Astrocyte (in vitro differentiated cells and primary cell): ENCODE data around the gene LAMTOR3. TPM values are rescaled to one million over a fixed set of nuclear protein-coding genes. Genes with fewer than 3 reads are reported as not detected.

Source experiments
- DNase-seq: peaks from one replicate; pipeline ENCODE4 v3.0.0-alpha.2; 2010; ENCODE audit warnings: low read depth
- FAIRE-seq: peaks from 2 replicates; lab custom pipeline; 2011; peaks lifted over from hg19 to GRCh38; lab: Jason Lieb, UNC
- H2AFZ ChIP-seq: 2 replicates; pipeline ENCODE4 v1.6.0; 2012; ENCODE audit warnings: low read depth, low read length, inconsistent platforms
- H3K27ac ChIP-seq: 2 replicates; pipeline ENCODE4 v1.5.1; 2011; ENCODE audit warnings: low read depth, low read length, inconsistent platforms
- H3K27me3 ChIP-seq: 2 replicates; pipeline ENCODE4 v1.6.0; 2011; ENCODE audit warnings: low read length, inconsistent platforms; ENCODE audit not compliant: insufficient read depth
- H3K36me3 ChIP-seq: 2 replicates; pipeline ENCODE4 v1.5.1; 2011; ENCODE audit warnings: low read length, inconsistent platforms; ENCODE audit not compliant: insufficient read depth
- H3K4me1 ChIP-seq: 2 replicates; pipeline ENCODE4 v1.5.1; 2011; ENCODE audit warnings: low read length, inconsistent platforms; ENCODE audit not compliant: insufficient read depth
- H3K4me2 ChIP-seq: 2 replicates; pipeline ENCODE4 v1.6.0; 2012; ENCODE audit warnings: low read length, inconsistent platforms
- H3K4me3 ChIP-seq: 2 replicates; pipeline ENCODE4 v1.5.1; 2011; ENCODE audit warnings: low read depth, mild to moderate bottlenecking, low read length, inconsistent platforms; ENCODE audit not compliant: insufficient read depth
- H3K79me2 ChIP-seq: 2 replicates; pipeline ENCODE4 v1.6.0; 2012; ENCODE audit warnings: mild to moderate bottlenecking, low read length, inconsistent platforms; ENCODE audit not compliant: insufficient read depth
- H3K9ac ChIP-seq: 2 replicates; pipeline ENCODE4 v1.6.0; 2012; ENCODE audit warnings: mild to moderate bottlenecking, low read length, inconsistent platforms
- H3K9me3 ChIP-seq: 2 replicates; pipeline ENCODE4 v1.5.1; 2012; ENCODE audit warnings: low read depth, mild to moderate bottlenecking, low read length, inconsistent platforms; ENCODE audit not compliant: insufficient read depth
- H4K20me1 ChIP-seq: 2 replicates; pipeline ENCODE4 v1.6.0; 2012; ENCODE audit warnings: low read length, inconsistent platforms; ENCODE audit not compliant: insufficient read depth
- H3K27ac Mint-ChIP-seq: one replicate; pipeline ENCODE4 v1.8.0; 2021; ENCODE audit warnings: mild to moderate bottlenecking, mixed read lengths; ENCODE audit not compliant: unreplicated experiment
- H3K27me3 Mint-ChIP-seq: one replicate; pipeline ENCODE4 v1.8.0; 2021; ENCODE audit warnings: low read depth, mixed read lengths; ENCODE audit not compliant: unreplicated experiment
- H3K36me3 Mint-ChIP-seq: one replicate; pipeline ENCODE4 v1.8.0; 2021; ENCODE audit warnings: low read depth, mixed read lengths; ENCODE audit not compliant: unreplicated experiment
- H3K4me1 Mint-ChIP-seq: one replicate; pipeline ENCODE4 v1.8.0; 2021; ENCODE audit warnings: low read depth, mixed read lengths; ENCODE audit not compliant: unreplicated experiment
- H3K4me3 Mint-ChIP-seq: one replicate; pipeline ENCODE4 v1.8.0; 2021; ENCODE audit warnings: mild to moderate bottlenecking, moderate library complexity, mixed read lengths; ENCODE audit not compliant: unreplicated experiment
- H3K9me3 Mint-ChIP-seq: one replicate; pipeline ENCODE4 v1.8.0; 2021; ENCODE audit warnings: mild to moderate bottlenecking, mixed read lengths; ENCODE audit not compliant: unreplicated experiment
- CTCF ChIP-seq: IDR thresholded peaks from 2 replicates; pipeline ENCODE4 v1.5.1; 2011; ENCODE audit warnings: low read depth, mild to moderate bottlenecking, inconsistent platforms, low read length, moderate library complexity; ENCODE audit not compliant: insufficient read depth
- EZH2 ChIP-seq: IDR thresholded peaks from 2 replicates; pipeline ENCODE4 v1.6.1; 2012; ENCODE audit warnings: mild to moderate bottlenecking, low read length, inconsistent platforms; ENCODE audit not compliant: insufficient read depth
- total RNA-seq: library from RNA; stranded (reverse); gene quantifications from 2 replicates; pipeline ENCODE4 v1.2.1, GENCODE V29; 2021

LAMTOR3 gene
- total RNA-seq, 1 donor from 2014 or later: 53.9 TPM

- Mint-ChIP-seq H3K4me1 (peaks cover 7% of the 10 kb centered on the region), H3K4me3 (no peak overlapping the region), H3K27me3 (peaks cover 4% of the 10 kb centered on the region), H3K36me3 (no peaks in the 10 kb centered on the region), H3K9me3 (peaks cover 4% of the 10 kb centered on the region), H3K27ac (no peak overlapping the region)
- no peak overlapping the region for H3K27ac ChIP-seq
- no peak overlapping the region for H3K9ac ChIP-seq
- TF ChIP-seq EZH2 (no peak), CTCF (no peak)
- H3K27me3 ChIP-seq: no peaks in the 10 kb centered on the region
- H3K4me1 ChIP-seq: no peaks in the 10 kb centered on the region
- no peak overlapping the region for H3K4me3 ChIP-seq
- H2AFZ ChIP-seq: no peak overlapping the region
- no peaks in the 10 kb centered on the region for H4K20me1 ChIP-seq
- H3K4me2 ChIP-seq: no peak overlapping the region
- DNase-seq (no peak), FAIRE-seq (no peak)
- H3K79me2 ChIP-seq: no peaks in the 10 kb centered on the region
- no peaks in the 10 kb centered on the region for H3K9me3 ChIP-seq
- no peaks in the 10 kb centered on the region for H3K36me3 ChIP-seq
These were observed 55.3 kb downstream of the LAMTOR3 start for GRCh38 chr4:99838927-99839326.

- H3K9me3 ChIP-seq: no peaks in the 10 kb centered on the region
- no peaks in the 10 kb centered on the region for H3K36me3 ChIP-seq
- Mint-ChIP-seq H3K27me3 (peaks cover 4% of the 10 kb centered on the region), H3K36me3 (no peaks in the 10 kb centered on the region), H3K4me1 (peaks cover 8% of the 10 kb centered on the region), H3K27ac (no peak overlapping the region), H3K9me3 (peaks cover 4% of the 10 kb centered on the region), H3K4me3 (no peak overlapping the region)
- no peak overlapping the region for H3K9ac ChIP-seq
- DNase-seq: no peak
- no peak overlapping the region for H3K4me2 ChIP-seq
- H4K20me1 ChIP-seq: no peaks in the 10 kb centered on the region
- no peaks in the 10 kb centered on the region for H3K79me2 ChIP-seq
- no peaks in the 10 kb centered on the region for H3K27me3 ChIP-seq
- H3K4me3 ChIP-seq: no peak overlapping the region
- TF ChIP-seq CTCF (no peak), EZH2 (no peak)
- no peaks in the 10 kb centered on the region for H3K4me1 ChIP-seq
- no peak for FAIRE-seq
- H3K27ac ChIP-seq: no peak overlapping the region
- no peak overlapping the region for H2AFZ ChIP-seq
These were observed 58.3 kb downstream of the LAMTOR3 start for GRCh38 chr4:99835942-99836341.

GRCh38 chr4:99834569-99834968, 59.7 kb downstream of the LAMTOR3 start:
- H3K27me3 Mint-ChIP-seq: peaks cover 4% of the 10 kb centered on the region
- Histone ChIP-seq H4K20me1 (no peaks in the 10 kb centered on the region), H3K4me3 (no peak overlapping the region), H3K4me2 (no peak overlapping the region), H3K79me2 (no peaks in the 10 kb centered on the region), H3K9ac (no peak overlapping the region), H3K36me3 (no peaks in the 10 kb centered on the region), H3K4me1 (no peaks in the 10 kb centered on the region), H3K27ac (no peak overlapping the region), H3K27me3 (no peaks in the 10 kb centered on the region), H2AFZ (no peak overlapping the region), H3K9me3 (no peaks in the 10 kb centered on the region)
- peaks cover 4% of the 10 kb centered on the region for H3K9me3 Mint-ChIP-seq
- H3K27ac Mint-ChIP-seq: no peak overlapping the region
- H3K4me1 Mint-ChIP-seq: peaks cover 8% of the 10 kb centered on the region
- no peaks in the 10 kb centered on the region for H3K36me3 Mint-ChIP-seq
- FAIRE-seq (no peak), DNase-seq (no peak)
- H3K4me3 Mint-ChIP-seq: no peak overlapping the region
- TF ChIP-seq CTCF: no peak
- TF ChIP-seq EZH2: no peak
